ENCODE results near the gene KCNG2.

Gene KCNG2

DNA sequence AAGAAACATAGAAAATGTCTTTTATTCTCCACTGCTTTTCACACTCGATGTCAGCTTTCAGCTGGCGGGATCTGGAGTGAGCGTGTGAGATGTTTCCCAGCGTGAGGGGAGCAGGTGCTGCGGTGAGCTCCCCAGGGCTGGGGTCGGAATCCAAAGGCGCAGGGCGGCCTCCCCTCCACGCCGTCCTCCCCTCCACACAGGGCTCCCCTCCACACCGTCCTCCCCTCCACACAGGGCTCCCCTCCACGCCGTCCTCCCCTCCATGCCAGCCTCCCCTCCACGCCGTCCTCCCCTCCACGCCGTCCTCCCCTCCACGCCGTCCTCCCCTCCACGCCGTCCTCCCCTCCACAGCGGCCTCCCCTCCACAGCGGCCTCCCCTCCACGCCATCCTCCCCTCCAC, 26.9 kb upstream of the KCNG2 start:
- no peak overlapping the region for H2BK120ac ChIP-seq (ENCODE audit: low read depth, low read length)
- H3K23ac ChIP-seq (ENCODE audit: low read length): no peak overlapping the region
- H3K56ac ChIP-seq (ENCODE audit: low read length): no peak overlapping the region
- H4K8ac ChIP-seq (ENCODE audit: low read depth, low read length): no peak overlapping the region
- no peaks in the 10 kb centered on the region for H3K4me1 ChIP-seq (ENCODE audit: control insufficient read depth, low read depth, low read length)
- H3K79me2 ChIP-seq (ENCODE audit: control insufficient read depth, insufficient read depth, low read length): no peaks in the 10 kb centered on the region
- H3K18ac ChIP-seq (ENCODE audit: low read length): no peak overlapping the region
- H3K27ac ChIP-seq (ENCODE audit: low read depth, low read length): no peak overlapping the region
- no CpG with 5 or more reads among the region's 24 CpGs for WGBS (ENCODE audit: extremely low coverage, insufficient coverage, low lambda C conversion rate)
- H2BK15ac ChIP-seq (replicated peaks; ENCODE audit: low read depth): no peak overlapping the region
- H3K9ac ChIP-seq (ENCODE audit: low read length): no peak overlapping the region
- H3K4me2 ChIP-seq (ENCODE audit: low read length): no peak overlapping the region
- H3K79me1 ChIP-seq (ENCODE audit: low read length): no peaks in the 10 kb centered on the region
- no peak overlapping the region for H4K5ac ChIP-seq (ENCODE audit: low read length)
- H2AK5ac ChIP-seq (ENCODE audit: low read length): no peak overlapping the region
- H3K4ac ChIP-seq (ENCODE audit: low read depth, low read length): no peak overlapping the region
- no peaks in the 10 kb centered on the region for H3K27me3 ChIP-seq (ENCODE audit: insufficient read depth, low read length, poor library complexity)
- H2BK5ac ChIP-seq (ENCODE audit: low read length): no peak overlapping the region
- no peaks in the 10 kb centered on the region for H3K36me3 ChIP-seq (ENCODE audit: control insufficient read depth, insufficient read depth, low read length)
- H3K4me3 ChIP-seq (ENCODE audit: low read length): no peak overlapping the region
- no peak for DNase-seq

DNA sequence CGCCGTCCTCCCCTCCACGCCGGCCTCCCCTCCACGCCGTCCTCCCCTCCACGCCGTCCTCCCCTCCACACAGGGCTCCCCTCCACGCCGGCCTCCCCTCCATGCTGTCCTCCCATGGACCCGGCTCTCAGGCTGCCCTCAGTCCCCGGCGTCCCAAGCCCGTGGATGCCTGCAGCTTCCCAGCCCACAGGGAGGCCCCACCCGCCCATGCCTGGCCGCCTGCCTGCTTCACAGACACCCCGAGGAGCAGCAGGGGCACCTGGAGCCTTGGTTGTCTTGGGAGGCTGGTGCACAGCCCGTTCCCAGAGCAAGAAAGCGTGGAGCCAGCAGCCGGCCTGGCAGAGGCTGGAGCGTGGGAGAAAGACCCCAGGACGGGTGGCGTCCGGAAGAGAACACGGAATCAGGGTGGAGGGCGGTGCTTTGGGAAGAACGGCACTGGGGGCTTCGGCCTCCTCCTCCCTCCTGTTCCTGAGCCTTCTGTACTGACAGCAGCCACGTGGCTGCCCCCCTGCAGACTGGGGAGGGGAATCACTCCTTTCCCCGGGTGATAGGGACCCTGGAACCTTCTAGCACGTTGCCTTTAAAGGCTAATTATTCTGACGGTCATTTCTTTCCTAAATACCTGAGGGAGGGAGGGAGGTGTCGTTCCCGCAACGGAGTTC, 26.2 kb upstream of the KCNG2 start:
- no peak for DNase-seq
- WGBS (ENCODE audit: extremely low coverage, insufficient coverage, low lambda C conversion rate): no CpG with 5 or more reads among the region's 35 CpGs
- H2BK120ac ChIP-seq (ENCODE audit: low read depth, low read length): no peak overlapping the region
- no peak overlapping the region for H3K4ac ChIP-seq (ENCODE audit: low read depth, low read length)
- H3K79me2 ChIP-seq (ENCODE audit: control insufficient read depth, insufficient read depth, low read length): no peaks in the 10 kb centered on the region
- no peak overlapping the region for H3K9ac ChIP-seq (ENCODE audit: low read length)
- H3K4me1 ChIP-seq (ENCODE audit: control insufficient read depth, low read depth, low read length): no peaks in the 10 kb centered on the region
- no peak overlapping the region for H2BK15ac ChIP-seq (replicated peaks; ENCODE audit: low read depth)
- H4K8ac ChIP-seq (ENCODE audit: low read depth, low read length): no peak overlapping the region
- no peak overlapping the region for H2BK5ac ChIP-seq (ENCODE audit: low read length)
- H3K4me2 ChIP-seq (ENCODE audit: low read length): no peak overlapping the region
- no peak overlapping the region for H3K18ac ChIP-seq (ENCODE audit: low read length)
- no peaks in the 10 kb centered on the region for H3K79me1 ChIP-seq (ENCODE audit: low read length)
- H3K23ac ChIP-seq (ENCODE audit: low read length): no peak overlapping the region
- H3K56ac ChIP-seq (ENCODE audit: low read length): no peak overlapping the region
- H3K27ac ChIP-seq (ENCODE audit: low read depth, low read length): no peak overlapping the region
- no peak overlapping the region for H2AK5ac ChIP-seq (ENCODE audit: low read length)
- H4K5ac ChIP-seq (ENCODE audit: low read length): no peak overlapping the region
- H3K27me3 ChIP-seq (ENCODE audit: insufficient read depth, low read length, poor library complexity): no peaks in the 10 kb centered on the region
- H3K4me3 ChIP-seq (ENCODE audit: low read length): no peak overlapping the region
- H3K36me3 ChIP-seq (ENCODE audit: control insufficient read depth, insufficient read depth, low read length): no peaks in the 10 kb centered on the region

DNA sequence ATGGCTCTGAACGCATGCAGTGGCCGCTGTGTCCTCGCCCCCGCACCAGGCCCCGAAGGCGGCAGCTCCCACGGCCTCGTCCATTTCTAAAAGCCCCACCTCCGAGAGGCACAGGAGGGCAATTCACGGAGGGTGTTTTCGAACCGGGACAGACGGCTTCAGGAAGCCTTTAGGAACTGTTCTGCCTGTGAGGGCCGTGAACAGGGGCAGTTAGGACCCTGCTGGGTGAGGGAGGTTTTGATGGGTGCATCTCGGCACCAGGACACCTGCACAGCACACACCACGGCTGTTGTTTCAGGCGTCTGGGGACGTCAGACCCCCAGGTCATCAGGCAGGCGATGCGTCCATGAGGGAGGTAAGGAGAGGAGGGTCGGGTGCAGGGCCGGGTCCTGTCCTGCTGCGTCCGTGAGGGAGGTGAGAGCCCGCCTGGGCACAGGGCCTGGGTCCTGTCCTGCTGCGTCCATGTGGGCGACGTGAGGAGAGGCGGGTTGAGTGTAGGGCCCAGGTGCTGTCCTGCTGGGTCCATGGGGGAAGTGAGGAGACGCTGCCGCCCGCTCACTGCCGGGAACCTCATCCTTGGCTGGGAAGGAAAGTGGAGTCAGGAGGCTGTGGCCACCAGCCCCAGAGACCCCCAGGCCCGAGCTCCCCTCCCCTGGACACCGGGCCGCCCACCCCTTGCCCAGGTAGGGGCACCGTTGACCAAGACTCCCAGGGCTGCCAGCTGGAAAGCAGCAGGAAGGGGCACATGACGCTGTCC, 25.5 kb upstream of the KCNG2 start:
- Histone ChIP-seq H3K27me3 (ENCODE audit: insufficient read depth, low read length, poor library complexity) (no peaks in the 10 kb centered on the region), H3K4me1 (ENCODE audit: control insufficient read depth, low read depth, low read length) (no peaks in the 10 kb centered on the region), H3K4ac (ENCODE audit: low read depth, low read length) (no peak overlapping the region), H4K5ac (ENCODE audit: low read length) (no peak overlapping the region), H2BK5ac (ENCODE audit: low read length) (no peak overlapping the region), H3K79me1 (ENCODE audit: low read length) (no peaks in the 10 kb centered on the region), H2BK120ac (ENCODE audit: low read depth, low read length) (no peak overlapping the region), H3K9ac (ENCODE audit: low read length) (no peak overlapping the region), H3K36me3 (ENCODE audit: control insufficient read depth, insufficient read depth, low read length) (no peaks in the 10 kb centered on the region), H3K27ac (ENCODE audit: low read depth, low read length) (no peak overlapping the region), H3K4me2 (ENCODE audit: low read length) (no peak overlapping the region), H3K56ac (ENCODE audit: low read length) (no peak overlapping the region), H3K79me2 (ENCODE audit: control insufficient read depth, insufficient read depth, low read length) (no peaks in the 10 kb centered on the region), H3K4me3 (ENCODE audit: low read length) (no peak overlapping the region), H2AK5ac (ENCODE audit: low read length) (no peak overlapping the region), H3K23ac (ENCODE audit: low read length) (no peak overlapping the region), H2BK15ac (replicated peaks; ENCODE audit: low read depth) (no peak overlapping the region), H4K8ac (ENCODE audit: low read depth, low read length) (no peak overlapping the region), H3K18ac (ENCODE audit: low read length) (no peak overlapping the region)
- no peak for DNase-seq
- no CpG with 5 or more reads among the region's 38 CpGs for WGBS (ENCODE audit: extremely low coverage, insufficient coverage, low lambda C conversion rate)

DNA sequence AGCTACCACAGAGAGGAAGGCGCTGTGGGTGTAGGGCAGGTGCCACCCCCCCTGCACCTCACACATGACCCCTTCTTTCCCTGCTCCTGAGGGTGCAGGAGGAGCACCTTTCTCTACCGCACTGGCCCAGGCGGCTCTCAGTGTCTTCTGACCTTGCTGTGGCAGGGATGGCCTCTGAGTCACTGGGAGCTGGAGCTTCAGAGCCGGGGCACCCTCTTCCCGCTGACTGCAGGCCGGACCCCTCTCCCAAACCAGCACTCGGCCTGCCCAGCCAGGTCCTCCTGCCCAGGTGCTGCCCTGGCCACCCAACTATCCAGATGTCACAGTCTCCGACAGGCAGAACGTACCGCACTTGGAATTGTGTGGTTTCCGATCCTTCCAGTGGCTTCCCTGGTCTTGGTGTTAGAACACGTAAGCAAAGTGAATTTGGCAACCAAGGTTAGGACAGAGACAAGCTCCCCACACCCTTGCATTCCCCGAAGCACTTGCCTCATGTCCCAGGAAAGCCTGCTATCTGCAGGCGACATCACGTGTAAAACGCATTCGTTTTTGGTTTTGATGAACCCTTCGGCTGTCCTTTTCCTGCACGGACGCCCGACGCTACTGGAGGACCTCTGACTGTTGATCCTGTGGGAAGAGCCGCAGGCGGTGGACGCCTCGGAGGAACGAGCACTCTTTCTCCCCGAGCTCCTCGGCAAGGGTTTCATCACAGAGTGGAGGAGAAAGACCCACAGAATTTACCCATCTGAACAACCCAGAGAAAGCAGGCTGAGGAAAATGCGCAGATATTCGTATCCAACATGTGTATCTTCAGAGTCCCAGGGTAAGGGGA, 24.7 kb upstream of the KCNG2 start:
- Histone ChIP-seq H3K27me3 (ENCODE audit: insufficient read depth, low read length, poor library complexity) (no peaks in the 10 kb centered on the region), H3K4me1 (ENCODE audit: control insufficient read depth, low read depth, low read length) (no peaks in the 10 kb centered on the region), H3K36me3 (ENCODE audit: control insufficient read depth, insufficient read depth, low read length) (no peaks in the 10 kb centered on the region), H3K9ac (ENCODE audit: low read length) (no peak overlapping the region), H2BK15ac (replicated peaks; ENCODE audit: low read depth) (no peak overlapping the region), H3K56ac (ENCODE audit: low read length) (no peak overlapping the region), H3K4me3 (ENCODE audit: low read length) (no peak overlapping the region), H3K27ac (ENCODE audit: low read depth, low read length) (no peak overlapping the region), H3K23ac (ENCODE audit: low read length) (no peak overlapping the region), H3K18ac (ENCODE audit: low read length) (no peak overlapping the region), H2BK120ac (ENCODE audit: low read depth, low read length) (no peak overlapping the region), H3K4ac (ENCODE audit: low read depth, low read length) (no peak overlapping the region), H3K79me1 (ENCODE audit: low read length) (no peaks in the 10 kb centered on the region), H2AK5ac (ENCODE audit: low read length) (no peak overlapping the region), H3K79me2 (ENCODE audit: control insufficient read depth, insufficient read depth, low read length) (no peaks in the 10 kb centered on the region), H4K5ac (ENCODE audit: low read length) (no peak overlapping the region), H2BK5ac (ENCODE audit: low read length) (no peak overlapping the region), H4K8ac (ENCODE audit: low read depth, low read length) (no peak overlapping the region), H3K4me2 (ENCODE audit: low read length) (no peak overlapping the region)
- WGBS (ENCODE audit: extremely low coverage, insufficient coverage, low lambda C conversion rate): no CpG with 5 or more reads among the region's 31 CpGs
- DNase-seq: no peak

DNA sequence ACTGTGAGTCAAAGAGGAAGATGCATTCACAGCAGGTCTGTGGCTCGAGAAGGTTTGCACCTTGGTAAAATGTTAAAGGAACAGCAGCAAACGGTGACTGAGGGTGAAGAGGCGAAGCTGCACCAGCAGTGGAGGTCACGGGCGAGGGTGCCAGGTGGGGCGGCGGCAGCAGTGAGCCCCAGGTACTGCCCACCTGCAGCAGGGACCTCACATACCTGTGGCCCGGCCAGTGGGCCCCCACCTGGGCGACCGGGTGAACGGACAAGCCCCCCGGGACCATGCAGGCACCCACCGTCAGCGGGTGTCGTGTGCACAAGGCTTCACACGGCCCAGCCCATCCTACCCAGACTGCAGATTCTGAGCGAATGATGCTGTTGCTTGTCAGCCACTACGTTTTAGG, 23.6 kb upstream of the KCNG2 start:
- Histone ChIP-seq H4K8ac (ENCODE audit: low read depth, low read length) (no peak overlapping the region), H4K5ac (ENCODE audit: low read length) (no peak overlapping the region), H3K79me2 (ENCODE audit: control insufficient read depth, insufficient read depth, low read length) (no peaks in the 10 kb centered on the region), H3K23ac (ENCODE audit: low read length) (no peak overlapping the region), H3K36me3 (ENCODE audit: control insufficient read depth, insufficient read depth, low read length) (no peaks in the 10 kb centered on the region), H3K18ac (ENCODE audit: low read length) (no peak overlapping the region), H2BK15ac (replicated peaks; ENCODE audit: low read depth) (no peak overlapping the region), H3K56ac (ENCODE audit: low read length) (no peak overlapping the region), H3K79me1 (ENCODE audit: low read length) (no peaks in the 10 kb centered on the region), H3K4ac (ENCODE audit: low read depth, low read length) (no peak overlapping the region), H2BK5ac (ENCODE audit: low read length) (no peak overlapping the region), H3K4me3 (ENCODE audit: low read length) (no peak overlapping the region), H3K9ac (ENCODE audit: low read length) (no peak overlapping the region), H2BK120ac (ENCODE audit: low read depth, low read length) (no peak overlapping the region), H3K27ac (ENCODE audit: low read depth, low read length) (no peak overlapping the region), H3K4me2 (ENCODE audit: low read length) (no peak overlapping the region), H3K4me1 (ENCODE audit: control insufficient read depth, low read depth, low read length) (no peaks in the 10 kb centered on the region), H2AK5ac (ENCODE audit: low read length) (no peak overlapping the region), H3K27me3 (ENCODE audit: insufficient read depth, low read length, poor library complexity) (no peaks in the 10 kb centered on the region)
- no CpG with 5 or more reads among the region's 18 CpGs for WGBS (ENCODE audit: extremely low coverage, insufficient coverage, low lambda C conversion rate)
- no peak for DNase-seq

Data from mesendoderm (in vitro differentiated cells).